HG03460 (cell line): Measurements from ENCODE around the gene TUBD1.
"Not testable (repeated sequence)": the region's sequence is repeated elsewhere in the genome, so short reads cannot be mapped to it uniquely, and the experiment has no call there.

ENCODE experiments used
- ATAC-seq: cut with Tn5 transposase; IDR thresholded peaks from one replicate; pipeline ENCODE4 v1.9.1; 2021; ENCODE audit not compliant: unreplicated experiment

The TUBD1 gene

GRCh38 chr17:59845595-59846393 is 46.9 kb downstream of the TUBD1 start:
- ATAC-seq, result no peak

- ATAC-seq, result no peak
Measured at GRCh38 chr17:59844884-59845594, 47.7 kb downstream of the TUBD1 start.

DNA sequence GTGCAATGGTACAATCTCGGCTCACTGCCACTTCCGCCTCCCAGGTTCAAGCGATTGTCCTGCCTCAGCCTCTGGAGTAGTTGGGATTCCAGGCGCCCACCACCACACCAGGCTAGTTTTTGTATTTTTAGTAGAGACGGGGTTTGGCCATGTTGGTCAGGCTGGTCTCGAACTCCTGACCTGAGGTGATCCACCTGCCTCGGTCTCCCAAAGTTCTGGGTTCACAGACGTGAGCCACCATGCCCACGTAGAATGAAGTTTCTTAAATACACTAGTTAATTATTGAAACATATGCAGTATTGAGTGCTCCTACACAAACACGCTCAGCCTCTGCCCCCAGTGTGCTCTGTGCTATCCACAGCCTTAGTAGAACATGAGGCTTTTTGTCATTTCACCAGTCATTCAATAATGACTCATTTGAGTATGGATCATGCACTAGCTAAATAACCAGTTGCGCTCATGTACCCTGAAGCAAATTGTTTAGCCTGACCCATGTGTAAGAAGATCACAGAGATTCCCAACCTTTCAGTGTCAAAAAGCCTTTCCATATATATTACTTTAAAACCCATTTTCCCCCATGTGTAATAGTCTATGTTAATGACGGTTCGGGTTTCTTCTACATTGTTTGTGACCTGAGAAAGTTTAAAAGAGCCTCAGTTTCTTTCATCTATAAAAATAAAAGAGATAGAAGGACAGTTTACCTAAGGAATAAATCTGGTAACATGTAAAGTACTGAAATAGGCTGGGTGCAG is 49.7 kb downstream of the TUBD1 start:
- ATAC-seq, result no peak

GRCh38 chr17:59841882-59842263 is 50.9 kb downstream of the TUBD1 start:
- not testable (repeated sequence) for ATAC-seq

GRCh38 chr17:59841091-59841881 is 51.5 kb downstream of the TUBD1 start:
- not testable (repeated sequence) for ATAC-seq

GRCh38 chr17:59840329-59841090 is 52.2 kb downstream of the TUBD1 start:
- no peak for ATAC-seq

GRCh38 chr17:59839651-59840328 is 53.0 kb downstream of the TUBD1 start:
- ATAC-seq, result no peak

- no peak for ATAC-seq
Measured at GRCh38 chr17:59838052-59838916, 54.5 kb downstream of the TUBD1 start.

GRCh38 chr17:59837308-59838051 is 55.3 kb downstream of the TUBD1 start:
- peak; percentile 76 for ATAC-seq

- ATAC-seq, result no peak
Measured at GRCh38 chr17:59832883-59833379, 59.8 kb downstream of the TUBD1 start.

DNA sequence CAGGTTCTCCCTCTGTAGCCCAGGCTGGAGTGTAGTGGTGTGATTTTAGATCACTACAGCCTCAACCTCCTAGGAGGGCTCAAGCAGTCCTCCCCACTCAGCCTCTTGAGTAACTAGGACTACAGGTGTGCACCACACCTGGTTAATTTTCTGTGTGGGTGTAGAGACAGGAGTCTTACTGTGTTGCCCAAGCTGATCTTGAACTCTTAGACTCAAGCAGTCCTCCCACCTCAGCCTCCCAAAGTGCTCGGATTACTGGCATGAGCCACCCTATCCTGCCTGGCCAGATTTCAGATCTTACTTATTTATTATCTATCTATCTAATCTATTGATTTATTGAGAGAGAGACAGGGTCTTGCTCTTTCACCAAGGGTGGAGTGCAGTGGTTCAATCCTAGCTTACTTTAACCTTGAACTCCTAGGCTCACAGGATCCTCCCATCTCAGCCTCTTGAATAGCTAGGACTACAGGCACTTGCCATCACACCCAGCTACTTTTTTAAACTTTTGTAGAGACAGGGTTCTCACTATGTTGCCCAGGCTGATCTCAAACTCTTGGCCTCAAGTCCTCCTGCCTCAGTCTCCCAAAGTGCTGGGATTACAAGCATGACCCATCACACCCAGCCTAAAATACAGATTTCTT is 61.8 kb downstream of the TUBD1 start:
- ATAC-seq, result no peak

- ATAC-seq, result no peak
Measured at GRCh38 chr17:59830007-59830630, 62.6 kb downstream of the TUBD1 start.

GRCh38 chr17:59829217-59830006 is 63.3 kb downstream of the TUBD1 start:
- ATAC-seq, result peak; percentile 65

GRCh38 chr17:59828819-59829216 is 63.9 kb downstream of the TUBD1 start:
- not testable (repeated sequence) for ATAC-seq

DNA sequence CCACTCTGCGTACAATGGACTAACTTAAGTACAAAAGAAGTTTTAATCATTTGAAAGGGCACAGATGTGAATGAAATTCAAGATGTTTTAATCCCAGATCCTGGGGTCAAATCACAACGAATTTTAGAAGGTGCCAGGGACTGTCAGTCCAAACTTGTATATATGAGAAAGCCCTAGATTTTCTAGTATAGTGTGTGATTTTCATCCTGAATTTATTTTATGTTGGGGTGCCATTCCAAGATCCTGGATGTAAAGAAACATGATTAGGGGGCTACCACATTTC is 64.3 kb downstream of the TUBD1 start:
- ATAC-seq, result no peak
